Measurements from ENCODE around the gene CCND1.
"Not testable (repeated sequence)": the region's sequence is repeated elsewhere in the genome, so short reads cannot be mapped to it uniquely, and the experiment has no call there.

CCND1 gene

DNA sequence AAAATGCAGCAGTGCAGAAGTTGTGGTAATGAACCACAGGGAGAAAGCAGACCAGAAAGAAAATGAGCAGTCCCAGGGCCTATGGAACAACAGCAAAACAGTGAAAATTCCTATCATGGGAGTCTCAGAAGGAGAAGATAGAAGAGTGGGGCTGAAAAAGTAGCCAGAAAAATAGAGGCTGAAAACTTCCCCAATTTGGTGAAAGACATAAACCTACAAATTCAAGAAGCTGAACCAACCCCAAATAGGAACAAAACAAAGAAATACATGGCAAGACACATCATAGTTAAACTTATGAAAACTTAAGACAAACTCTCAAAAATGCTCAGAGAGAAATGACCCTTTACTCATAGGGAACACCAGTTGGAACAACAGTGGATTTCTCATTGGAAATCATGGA lies 51.5 kb downstream of the CCND1 start:
- DNase-seq (ENCODE audit: low read depth) = no peak

DNA sequence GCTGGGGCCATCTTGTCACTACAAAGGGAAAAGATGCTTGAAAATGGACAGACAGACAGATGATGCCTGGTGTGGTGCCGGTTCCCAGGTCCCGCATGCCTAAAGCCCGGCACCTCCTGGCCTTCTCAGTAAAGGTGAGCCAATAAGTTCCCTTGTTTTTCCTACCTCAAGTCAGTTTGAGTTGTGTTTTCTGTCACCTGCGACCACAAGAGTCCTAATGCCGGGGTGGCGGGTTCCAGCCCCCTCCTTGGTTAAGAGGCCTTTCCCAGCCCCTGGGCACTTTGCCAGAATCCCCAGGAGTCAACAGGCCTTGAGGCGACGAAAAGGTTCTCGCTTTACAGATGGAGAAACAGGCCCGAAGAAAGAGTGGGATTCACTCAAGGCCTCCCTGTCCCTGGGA lies 53.8 kb downstream of the CCND1 start:
- DNase-seq (ENCODE audit: low read depth) = no peak

- no peak for DNase-seq (ENCODE audit: low read depth)
Measured at GRCh38 chr11:69695581-69695980, 54.6 kb downstream of the CCND1 start.

- DNase-seq (ENCODE audit: low read depth) = not testable (repeated sequence)
Measured at GRCh38 chr11:69695995-69696394, 55.0 kb downstream of the CCND1 start.

DNA sequence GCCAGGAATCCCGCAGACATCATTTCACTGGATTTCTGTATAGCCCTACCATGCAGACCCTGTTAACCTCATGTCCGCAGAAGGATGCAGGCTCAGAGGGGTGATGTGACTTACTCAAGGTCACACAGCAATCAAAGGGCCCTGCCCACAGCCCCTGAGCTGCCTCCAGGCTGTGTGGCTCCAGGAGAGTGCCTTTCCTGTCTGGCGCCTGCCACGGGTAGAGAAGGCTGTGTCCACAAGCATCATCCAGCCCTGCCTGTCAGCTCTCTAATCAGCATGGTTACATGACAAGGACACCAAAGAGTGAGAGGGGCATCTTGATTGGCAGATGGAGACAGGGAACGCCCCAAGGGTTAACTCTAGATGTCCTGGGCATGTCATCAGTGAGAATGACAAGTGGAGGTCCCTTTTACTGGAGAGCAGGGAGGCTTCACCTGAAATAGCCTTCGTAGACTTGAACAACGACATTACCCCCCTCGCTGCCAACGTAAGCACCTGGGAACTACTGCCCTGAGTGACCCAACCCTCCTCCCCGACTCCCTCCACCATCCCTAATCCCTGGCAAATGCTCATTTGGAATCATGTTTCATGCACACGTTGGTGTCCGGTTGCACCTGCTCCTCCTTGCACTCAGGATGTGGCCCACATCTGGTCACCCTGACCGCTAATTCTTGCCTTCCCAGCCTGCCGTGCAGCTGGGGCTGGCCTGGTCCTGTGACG lies 56.0 kb downstream of the CCND1 start:
- no peak for DNase-seq (ENCODE audit: low read depth)

- no peak for DNase-seq (ENCODE audit: low read depth)
Measured at GRCh38 chr11:69697469-69697843, 56.5 kb downstream of the CCND1 start.

- no peak for DNase-seq (ENCODE audit: low read depth)
Measured at GRCh38 chr11:69697861-69698260, 56.9 kb downstream of the CCND1 start.

- no peak for DNase-seq (ENCODE audit: low read depth)
Measured at GRCh38 chr11:69698362-69698761, 57.4 kb downstream of the CCND1 start.

GRCh38 chr11:69699213-69699612 lies 58.3 kb downstream of the CCND1 start:
- no peak for DNase-seq (ENCODE audit: low read depth)

- DNase-seq (ENCODE audit: low read depth) = peak; percentile 23
Measured at GRCh38 chr11:69700278-69701140, 59.6 kb downstream of the CCND1 start.

DNA sequence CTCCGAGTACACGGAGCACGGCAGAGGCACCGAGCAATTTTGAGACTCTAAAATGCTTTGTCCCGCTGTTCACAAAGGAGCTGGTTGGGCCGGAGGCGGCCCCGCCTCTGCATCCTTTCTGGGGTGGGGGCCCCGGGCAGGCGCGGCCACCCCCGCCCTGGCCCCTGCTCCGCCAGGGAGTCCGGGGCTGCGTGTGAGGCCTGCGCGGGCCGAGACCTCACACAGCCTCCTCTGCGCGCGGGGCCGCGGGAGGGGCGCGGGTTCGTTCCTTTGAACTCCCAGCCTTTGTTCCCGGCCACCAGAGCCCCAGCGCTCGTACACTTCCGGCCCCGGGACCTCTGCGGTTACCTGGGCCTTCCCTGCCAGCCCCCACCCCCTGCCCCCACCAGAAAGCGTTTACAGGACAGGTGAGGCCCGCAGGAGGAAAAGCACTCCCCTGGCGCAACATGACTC lies 61.3 kb downstream of the CCND1 start:
- DNase-seq (ENCODE audit: low read depth) = no peak

GRCh38 chr11:69702769-69703452 lies 62.0 kb downstream of the CCND1 start:
- DNase-seq (ENCODE audit: low read depth) = no peak

DNA sequence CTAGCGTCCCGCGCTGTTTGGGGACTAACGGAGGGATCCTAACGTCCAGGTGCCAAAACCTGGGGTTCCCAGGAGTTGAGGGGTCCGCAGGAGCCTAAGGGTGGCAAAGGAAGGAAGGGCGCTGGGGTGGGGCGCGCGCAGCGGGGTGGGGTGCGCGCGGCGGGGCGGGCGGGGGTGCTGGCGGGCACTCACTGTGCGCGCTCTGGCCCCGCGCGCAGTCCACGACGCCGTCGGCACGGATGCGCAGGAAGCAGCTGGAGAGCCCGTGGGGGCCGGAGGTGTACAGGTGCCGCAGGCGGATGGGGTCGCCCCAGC lies 62.5 kb downstream of the CCND1 start:
- DNase-seq (ENCODE audit: low read depth) = no peak

All from HS-27A (cell line).